Kidney (tissue), 14 donors: ENCODE results near the gene RTEL1. TPM values are rescaled to one million over a fixed set of nuclear protein-coding genes. Genes with fewer than 3 reads are reported as not detected.

Source experiments
- DNase-seq, 5 donors: peaks; one replicate each; pipeline ENCODE4 v3.0.0-alpha.2; 2013 to 2020
- FAIRE-seq: peaks from 2 replicates; lab custom pipeline; 2012; peaks lifted over from hg19 to GRCh38; lab: Jason Lieb, UNC
- H3K27ac ChIP-seq, 2 donors: one replicate each; pipeline ENCODE4 v1.7.0; 2013; ENCODE audit warnings: low read depth in 2 of 2, low read length in 2 of 2, inconsistent platforms in 1 of 2
- H3K27me3 ChIP-seq: one replicate; pipeline ENCODE4 v1.7.1; 2013; ENCODE audit warnings: low read length, inconsistent platforms; ENCODE audit not compliant: control insufficient read depth, insufficient read depth
- H3K36me3 ChIP-seq, 3 donors: one replicate each; pipeline versions ENCODE4 v1.7.0 to v1.7.1; 2013; ENCODE audit warnings: low read length in 3 of 3, control low read depth in 1 of 3, inconsistent platforms in 1 of 3; ENCODE audit not compliant: insufficient read depth in 3 of 3, control insufficient read depth in 2 of 3
- H3K4me1 ChIP-seq, 3 donors: one replicate each; pipeline versions ENCODE4 v1.7.0 to v1.7.1; 2013; ENCODE audit warnings: low read length in 3 of 3, inconsistent platforms in 1 of 3, low read depth in 1 of 3; ENCODE audit not compliant: control insufficient read depth in 2 of 3, insufficient read depth in 2 of 3
- H3K4me3 ChIP-seq, 3 donors: one replicate each; pipeline versions ENCODE4 v1.7.0 to v1.8.1; 2013; ENCODE audit warnings: low read length in 3 of 3, control low read depth in 1 of 3, inconsistent platforms in 1 of 3
- H3K9ac ChIP-seq, 3 donors: one replicate each; pipeline versions ENCODE4 v1.7.0 to v1.7.1; 2013; ENCODE audit warnings: low read length in 3 of 3, control low read depth in 1 of 3, inconsistent platforms in 1 of 3
- H3K9me3 ChIP-seq, 3 donors: one replicate each; pipeline versions ENCODE4 v1.7.0 to v1.7.1; 2013; ENCODE audit warnings: low read length in 3 of 3, control low read depth in 1 of 3, inconsistent platforms in 1 of 3; ENCODE audit not compliant: control insufficient read depth in 2 of 3, insufficient read depth in 1 of 3
- intact Hi-C: fragments of 100-400 bp; cut with DNase I; formaldehyde crosslinking; loops from one replicate; pipeline ENCODE4 v1.11.1; 2022
- polyA plus RNA-seq: library from polyadenylated mRNA; stranded (reverse); fragments of 350-450 nt; fragmentation: Illumina TruSeq; extraction: RNeasy Lipid Tissue Mini Kit (QIAGEN cat#74804); gene quantifications from one replicate; pipeline ENCODE4 v1.2.3, GENCODE V29; 2014; ENCODE audit warnings: low read depth, low replicate concordance; ENCODE audit not compliant: insufficient read depth
- total RNA-seq: library from RNA; stranded (reverse); fragmentation: NEBNext Ultra II Directional; extraction: Animal tissue kit (Norgen Biotek cat#: 25700); gene quantifications from one replicate; pipeline ENCODE4 v1.2.1, GENCODE V29; 2021
- TF ChIP-seq, protein P1 (sequence below): IDR thresholded peaks from 3 replicates; pipeline ENCODE4 v1.5.1; 2012; ENCODE audit warnings: mild to moderate bottlenecking, moderate library complexity, borderline replicate concordance; ENCODE audit not compliant: insufficient read depth; ENCODE audit errors: extremely low read depth
- donor health status: control.
- donor health status: control.
- donor health status: control.
- donor health status: control.
- donor health status: control.
- donor health status: DM: yes; HTN: yes; CAD: no.
- donor health status: Normal renal cell carcinoma (clear cell type).

The RTEL1 gene
- total and polyA plus RNA-seq, 2 donors from 2014 or later, result 5.3 to 37.7 TPM

GRCh38 chr20:63696306-63696627 lies 38.2 kb downstream of the RTEL1 start:
- Histone ChIP-seq H3K27ac (no peak overlapping the region), H3K4me1 (peaks cover 0 to 14% (median 0%) of the 10 kb centered on the region in 3 donors), H3K9ac (no peak overlapping the region), H3K27me3 (no peaks in the 10 kb centered on the region), H3K4me3 (no peak overlapping the region), H3K36me3 (no peaks in the 10 kb centered on the region), H3K9me3 (no peaks in the 10 kb centered on the region)
- TF ChIP-seq, protein P1, sequence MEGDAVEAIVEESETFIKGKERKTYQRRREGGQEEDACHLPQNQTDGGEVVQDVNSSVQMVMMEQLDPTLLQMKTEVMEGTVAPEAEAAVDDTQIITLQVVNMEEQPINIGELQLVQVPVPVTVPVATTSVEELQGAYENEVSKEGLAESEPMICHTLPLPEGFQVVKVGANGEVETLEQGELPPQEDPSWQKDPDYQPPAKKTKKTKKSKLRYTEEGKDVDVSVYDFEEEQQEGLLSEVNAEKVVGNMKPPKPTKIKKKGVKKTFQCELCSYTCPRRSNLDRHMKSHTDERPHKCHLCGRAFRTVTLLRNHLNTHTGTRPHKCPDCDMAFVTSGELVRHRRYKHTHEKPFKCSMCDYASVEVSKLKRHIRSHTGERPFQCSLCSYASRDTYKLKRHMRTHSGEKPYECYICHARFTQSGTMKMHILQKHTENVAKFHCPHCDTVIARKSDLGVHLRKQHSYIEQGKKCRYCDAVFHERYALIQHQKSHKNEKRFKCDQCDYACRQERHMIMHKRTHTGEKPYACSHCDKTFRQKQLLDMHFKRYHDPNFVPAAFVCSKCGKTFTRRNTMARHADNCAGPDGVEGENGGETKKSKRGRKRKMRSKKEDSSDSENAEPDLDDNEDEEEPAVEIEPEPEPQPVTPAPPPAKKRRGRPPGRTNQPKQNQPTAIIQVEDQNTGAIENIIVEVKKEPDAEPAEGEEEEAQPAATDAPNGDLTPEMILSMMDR, result no peak
- DNase-seq (peak in 3 of 5 donors; percentile 72 to 81 (median 79)), FAIRE-seq (no peak)
- intact Hi-C loops, result no loop called here

- Histone ChIP-seq H3K4me1 (peaks cover 0 to 14% (median 0%) of the 10 kb centered on the region in 3 donors), H3K27ac (no peak within 1 kb of the TSS), H3K9me3 (no peaks in the 10 kb centered on the region), H3K27me3 (no peaks in the 10 kb centered on the region), H3K9ac (no peak within 1 kb of the TSS), H3K36me3 (no peaks in the 10 kb centered on the region), H3K4me3 (peak within 1 kb of the TSS in 1 of 3 donors; percentile 32)
- intact Hi-C loops, result no loop called here
- no peak for FAIRE-seq
- TF ChIP-seq, protein P1, result no peak
- peak in 2 of 5 donors; percentile 86 to 87 for DNase-seq
Measured at GRCh38 chr20:63696628-63697356, 38.7 kb downstream of the RTEL1 start, which contains the start of gene TNFRSF6B. TNFRSF6B (plus strand) TSS chr20:63696652; CDS start chr20:63696768, 116 bp downstream.

DNA sequence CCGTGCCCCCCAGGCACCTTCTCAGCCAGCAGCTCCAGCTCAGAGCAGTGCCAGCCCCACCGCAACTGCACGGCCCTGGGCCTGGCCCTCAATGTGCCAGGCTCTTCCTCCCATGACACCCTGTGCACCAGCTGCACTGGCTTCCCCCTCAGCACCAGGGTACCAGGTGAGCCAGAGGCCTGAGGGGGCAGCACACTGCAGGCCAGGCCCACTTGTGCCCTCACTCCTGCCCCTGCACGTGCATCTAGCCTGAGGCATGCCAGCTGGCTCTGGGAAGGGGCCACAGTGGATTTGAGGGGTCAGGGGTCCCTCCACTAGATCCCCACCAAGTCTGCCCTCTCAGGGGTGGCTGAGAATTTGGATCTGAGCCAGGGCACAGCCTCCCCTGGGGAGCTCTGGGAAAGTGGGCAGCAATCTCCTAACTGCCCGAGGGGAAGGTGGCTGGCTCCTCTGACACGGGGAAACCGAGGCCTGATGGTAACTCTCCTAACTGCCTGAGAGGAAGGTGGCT lies 39.3 kb downstream of the RTEL1 start:
- H3K27me3 ChIP-seq, result no peaks in the 10 kb centered on the region
- peak in 2 of 5 donors; percentile 66 to 78 for DNase-seq
- intact Hi-C loops, result no loop called here
- H3K4me3 ChIP-seq, result peak overlapping the region in 1 of 3 donors; percentile 32
- FAIRE-seq, result no peak
- H3K9ac ChIP-seq, result no peak overlapping the region
- TF ChIP-seq, protein P1, result no peak
- peaks cover 0 to 14% (median 0%) of the 10 kb centered on the region in 3 donors for H3K4me1 ChIP-seq
- H3K27ac ChIP-seq, result no peak overlapping the region
- no peaks in the 10 kb centered on the region for H3K36me3 ChIP-seq
- no peaks in the 10 kb centered on the region for H3K9me3 ChIP-seq
